Measurements from ENCODE around the gene POU3F2.

POU3F2 gene

DNA sequence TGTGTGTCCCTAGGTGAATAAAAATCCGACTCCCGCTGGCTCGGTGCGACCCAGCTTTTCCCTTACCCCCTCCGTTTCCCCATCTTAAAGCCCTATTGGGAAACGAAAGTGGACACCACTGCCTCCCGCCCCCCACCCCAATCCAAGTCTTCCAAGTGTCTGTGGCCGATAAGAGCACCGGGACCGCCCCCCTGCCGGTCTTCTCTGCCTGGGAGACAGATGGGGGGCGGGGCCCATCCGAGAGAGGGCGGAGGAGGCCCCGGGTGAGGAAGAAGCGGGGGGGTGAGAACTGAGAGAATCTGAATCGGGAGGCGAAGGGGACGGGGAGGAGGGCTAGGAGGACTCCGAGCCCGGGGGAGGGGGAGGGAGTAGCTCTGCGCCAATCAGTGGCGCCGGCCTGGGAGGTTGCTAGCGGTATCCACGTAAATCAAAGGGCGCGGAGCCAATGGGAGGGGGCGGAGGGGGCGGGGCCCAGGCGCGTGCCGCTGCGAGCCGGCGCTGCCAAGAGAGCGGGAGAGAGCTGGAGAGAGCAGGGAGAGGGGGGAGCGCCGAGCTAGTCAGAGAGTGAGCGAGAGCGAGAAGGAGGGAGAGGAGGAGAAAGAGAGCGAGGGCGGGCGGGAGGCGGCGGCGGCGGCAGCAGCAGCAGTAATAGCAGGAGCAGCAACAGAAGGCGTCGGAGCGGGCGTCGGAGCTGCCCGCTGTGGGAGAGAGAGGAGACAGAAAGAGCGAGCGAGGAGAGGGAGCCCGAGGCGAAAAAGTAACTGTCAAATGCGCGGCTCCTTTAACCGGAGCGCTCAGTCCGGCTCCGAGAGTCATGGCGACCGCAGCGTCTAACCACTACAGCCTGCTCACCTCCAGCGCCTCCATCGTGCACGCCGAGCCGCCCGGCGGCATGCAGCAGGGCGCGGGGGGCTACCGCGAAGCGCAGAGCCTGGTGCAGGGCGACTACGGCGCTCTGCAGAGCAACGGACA is at the start of gene POU3F2:
Gene POU3F2 (plus strand): TSS at position 515 of the 972 bp plus-strand sequence. CDS start 300 bp downstream, at position 815.
- Histone ChIP-seq H3K4me3 (replicated peaks; ENCODE audit: low read depth, low read length) (peak within 1 kb of the TSS; percentile 53), H3K27me3 (replicated peaks; ENCODE audit: control insufficient read depth, insufficient read depth, low read length) (peaks cover 12% of the 10 kb centered on the region; the same call in 1 of the 2 replicates), H3K36me3 (ENCODE audit: control insufficient read depth, insufficient read depth, low read length) (no peaks in the 10 kb centered on the region)
- DNase-seq (ENCODE audit: extremely low read depth, insufficient read length), result peak; percentile 79
- TF ChIP-seq, protein P1, sequence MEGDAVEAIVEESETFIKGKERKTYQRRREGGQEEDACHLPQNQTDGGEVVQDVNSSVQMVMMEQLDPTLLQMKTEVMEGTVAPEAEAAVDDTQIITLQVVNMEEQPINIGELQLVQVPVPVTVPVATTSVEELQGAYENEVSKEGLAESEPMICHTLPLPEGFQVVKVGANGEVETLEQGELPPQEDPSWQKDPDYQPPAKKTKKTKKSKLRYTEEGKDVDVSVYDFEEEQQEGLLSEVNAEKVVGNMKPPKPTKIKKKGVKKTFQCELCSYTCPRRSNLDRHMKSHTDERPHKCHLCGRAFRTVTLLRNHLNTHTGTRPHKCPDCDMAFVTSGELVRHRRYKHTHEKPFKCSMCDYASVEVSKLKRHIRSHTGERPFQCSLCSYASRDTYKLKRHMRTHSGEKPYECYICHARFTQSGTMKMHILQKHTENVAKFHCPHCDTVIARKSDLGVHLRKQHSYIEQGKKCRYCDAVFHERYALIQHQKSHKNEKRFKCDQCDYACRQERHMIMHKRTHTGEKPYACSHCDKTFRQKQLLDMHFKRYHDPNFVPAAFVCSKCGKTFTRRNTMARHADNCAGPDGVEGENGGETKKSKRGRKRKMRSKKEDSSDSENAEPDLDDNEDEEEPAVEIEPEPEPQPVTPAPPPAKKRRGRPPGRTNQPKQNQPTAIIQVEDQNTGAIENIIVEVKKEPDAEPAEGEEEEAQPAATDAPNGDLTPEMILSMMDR (IDR thresholded peaks at IDR 0.05; ENCODE audit: insufficient read depth, low read length, poor library complexity, severe bottlenecking), result no peak

DNA sequence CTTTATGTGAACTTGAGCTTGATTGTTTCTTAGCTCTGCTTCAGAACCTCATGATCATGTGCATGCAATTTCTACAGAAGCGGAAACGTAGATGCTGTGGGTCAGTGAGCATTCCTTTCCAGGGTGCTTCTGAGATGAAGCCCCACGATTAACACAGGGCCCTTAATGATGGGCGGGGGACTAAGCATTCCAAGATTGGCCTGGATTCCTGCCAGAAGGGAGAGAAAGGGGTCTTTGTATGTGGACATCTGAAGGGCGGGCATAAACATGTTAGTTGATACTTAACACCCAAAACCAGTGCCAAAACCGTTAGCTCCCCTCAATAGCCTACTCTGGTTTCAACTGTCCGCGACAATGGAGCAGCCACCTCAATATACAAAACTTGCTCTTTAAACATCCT is 46.9 kb upstream of the POU3F2 start:
- H3K4me3 ChIP-seq (replicated peaks; ENCODE audit: low read depth, low read length), result no peak overlapping the region
- no peaks in the 10 kb centered on the region for H3K36me3 ChIP-seq (ENCODE audit: control insufficient read depth, insufficient read depth, low read length)
- no peaks in the 10 kb centered on the region for H3K27me3 ChIP-seq (replicated peaks; ENCODE audit: control insufficient read depth, insufficient read depth, low read length)
- no peak for DNase-seq (ENCODE audit: extremely low read depth, insufficient read length)
- TF ChIP-seq, protein P1 (IDR thresholded peaks at IDR 0.05; ENCODE audit: insufficient read depth, low read length, poor library complexity, severe bottlenecking), result no peak

DNA sequence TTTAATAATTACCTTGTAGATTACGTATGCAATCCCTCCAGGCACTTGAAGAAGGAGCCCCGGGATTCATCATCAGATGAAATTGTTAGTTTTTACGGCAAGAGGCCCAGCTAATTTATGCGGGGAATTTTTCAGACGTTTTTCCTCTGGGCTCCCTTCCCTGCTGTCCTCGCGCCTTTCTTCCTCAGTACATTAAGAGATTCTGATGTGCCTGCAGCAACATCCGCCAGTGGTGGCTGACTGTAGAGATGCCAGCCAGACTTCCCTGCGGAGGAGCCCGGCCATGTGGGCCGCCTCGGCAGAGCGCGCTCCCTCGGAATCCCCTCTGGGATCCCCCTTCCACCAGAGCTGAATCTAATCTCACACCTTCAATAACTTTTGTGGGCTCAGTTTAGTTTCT is 46.4 kb upstream of the POU3F2 start:
- no peak overlapping the region for H3K4me3 ChIP-seq (replicated peaks; ENCODE audit: low read depth, low read length)
- H3K27me3 ChIP-seq (replicated peaks; ENCODE audit: control insufficient read depth, insufficient read depth, low read length), result no peaks in the 10 kb centered on the region
- no peaks in the 10 kb centered on the region for H3K36me3 ChIP-seq (ENCODE audit: control insufficient read depth, insufficient read depth, low read length)
- no peak for DNase-seq (ENCODE audit: extremely low read depth, insufficient read length)
- TF ChIP-seq, protein P1 (IDR thresholded peaks at IDR 0.05; ENCODE audit: insufficient read depth, low read length, poor library complexity, severe bottlenecking), result no peak

DNA sequence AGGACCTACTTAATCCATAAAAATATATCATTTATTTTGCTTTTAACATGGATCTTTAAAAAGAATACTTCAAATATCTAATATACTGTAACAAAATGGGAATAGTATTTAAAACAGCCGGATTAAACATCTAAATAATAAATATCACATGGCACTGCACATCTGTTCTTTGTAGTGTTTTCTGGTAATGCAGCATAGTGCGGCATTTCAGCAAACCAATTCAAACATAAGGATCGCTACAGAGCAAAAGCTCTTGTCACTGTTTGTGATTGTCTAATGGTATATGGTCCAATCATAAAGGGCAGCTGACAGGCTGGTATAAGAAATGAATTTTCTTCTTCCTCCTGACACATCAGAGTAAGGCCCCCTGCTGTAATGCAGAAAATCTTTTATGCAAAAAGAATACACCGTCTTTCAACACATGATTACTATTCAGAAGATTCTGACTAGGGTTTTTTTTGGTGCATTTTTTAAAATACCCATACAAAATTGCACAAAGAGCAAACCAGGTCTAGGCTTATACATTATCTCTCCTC is 40.0 kb upstream of the POU3F2 start:
- TF ChIP-seq, protein P1 (IDR thresholded peaks at IDR 0.05; ENCODE audit: insufficient read depth, low read length, poor library complexity, severe bottlenecking), result no peak
- DNase-seq (ENCODE audit: extremely low read depth, insufficient read length), result no peak
- Histone ChIP-seq H3K36me3 (ENCODE audit: control insufficient read depth, insufficient read depth, low read length) (no peaks in the 10 kb centered on the region), H3K4me3 (replicated peaks; ENCODE audit: low read depth, low read length) (no peak overlapping the region), H3K27me3 (replicated peaks; ENCODE audit: control insufficient read depth, insufficient read depth, low read length) (no peaks in the 10 kb centered on the region)

DNA sequence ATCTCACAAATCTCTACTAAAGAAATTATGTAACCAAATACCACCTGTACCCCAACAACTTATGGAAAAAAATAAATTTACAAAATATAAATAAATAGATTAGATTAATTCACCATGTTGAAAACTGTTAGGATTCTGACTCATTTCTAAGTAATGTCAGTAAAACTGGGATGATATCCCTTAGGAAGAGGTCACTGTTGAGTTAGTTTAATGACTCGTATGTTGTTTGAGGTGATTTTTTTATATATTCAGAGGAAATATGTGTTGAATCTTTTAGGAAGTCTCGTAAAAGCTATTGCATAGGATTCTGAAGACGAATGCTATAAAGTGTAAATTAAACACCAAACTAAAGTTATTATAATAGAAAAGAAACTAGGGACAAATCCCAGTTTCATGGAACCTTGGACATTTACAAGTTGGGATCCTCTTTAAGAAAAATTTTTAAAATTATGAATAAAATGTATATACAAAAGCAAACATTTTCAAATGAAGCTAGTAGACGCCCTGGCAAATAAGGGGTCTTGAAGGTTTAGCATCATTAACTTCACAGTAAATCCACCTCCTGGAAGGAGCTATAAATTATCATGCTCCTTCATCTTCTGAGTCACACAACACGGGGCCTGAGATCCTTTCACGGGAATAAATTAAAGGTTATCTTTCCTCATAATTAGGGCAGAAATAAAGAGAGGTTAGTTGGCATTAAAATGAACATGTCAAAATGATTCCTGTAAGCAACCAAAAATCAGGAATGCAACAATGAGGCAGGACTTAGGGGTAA is 37.0 kb upstream of the POU3F2 start:
- Histone ChIP-seq H3K36me3 (ENCODE audit: control insufficient read depth, insufficient read depth, low read length) (no peaks in the 10 kb centered on the region), H3K4me3 (replicated peaks; ENCODE audit: low read depth, low read length) (no peak overlapping the region), H3K27me3 (replicated peaks; ENCODE audit: control insufficient read depth, insufficient read depth, low read length) (no peaks in the 10 kb centered on the region)
- DNase-seq (ENCODE audit: extremely low read depth, insufficient read length), result no peak
- TF ChIP-seq, protein P1 (IDR thresholded peaks at IDR 0.05; ENCODE audit: insufficient read depth, low read length, poor library complexity, severe bottlenecking), result no peak
